CD14-positive monocyte (primary cell): ENCODE data around the gene POLR3E. TPM values are rescaled to one million over a fixed set of nuclear protein-coding genes. Genes with fewer than 3 reads are reported as not detected.

Experiments
- DNase-seq, 3 donors: peaks; one replicate each; pipeline ENCODE4 v3.0.0-alpha.2; 2011 to 2022
- H2AFZ ChIP-seq: 2 replicates; pipeline ENCODE4 v1.6.0; 2012; ENCODE audit warnings: mild to moderate bottlenecking, low read depth, low read length, inconsistent platforms; ENCODE audit not compliant: insufficient read depth, poor library complexity, severe bottlenecking
- H3K27ac ChIP-seq, 2 donors: 1 replicate in 1 of 2; 2 replicates in 1 of 2; pipeline ENCODE4 v1.5.1; 2012 to 2013; ENCODE audit warnings: low read length in 2 of 2, control low read depth in 1 of 2, inconsistent platforms in 1 of 2, low read depth in 1 of 2, mild to moderate bottlenecking in 1 of 2
- H3K27me3 ChIP-seq, 2 donors: one replicate each; pipeline versions ENCODE4 v1.6.0 to v1.6.1; 2011 to 2013; ENCODE audit warnings: low read length in 2 of 2; ENCODE audit not compliant: control insufficient read depth in 2 of 2, insufficient read depth in 2 of 2
- H3K36me3 ChIP-seq, 2 donors: replicated peaks in 1 of 2; 1 replicate in 1 of 2; 2 replicates in 1 of 2; pipeline versions ENCODE4 v1.5.1 to v1.6.1; 2012 to 2013; ENCODE audit warnings: low read length in 2 of 2, control low read depth in 1 of 2, inconsistent platforms in 1 of 2, mild to moderate bottlenecking in 1 of 2; ENCODE audit not compliant: insufficient read depth in 2 of 2, control insufficient read depth in 1 of 2
- H3K4me1 ChIP-seq, 2 donors: 1 replicate in 1 of 2; 2 replicates in 1 of 2; pipeline versions ENCODE4 v1.5.1 to v1.6.1; 2012 to 2013; ENCODE audit warnings: low read length in 2 of 2, control low read depth in 1 of 2, inconsistent platforms in 1 of 2, mild to moderate bottlenecking in 1 of 2, moderate library complexity in 1 of 2; ENCODE audit not compliant: insufficient read depth in 2 of 2, control insufficient read depth in 1 of 2
- H3K4me2 ChIP-seq: replicated peaks from 2 replicates; pipeline ENCODE3; 2012; ENCODE audit warnings: low read length, moderate library complexity, mild to moderate bottlenecking; ENCODE audit not compliant: poor library complexity, severe bottlenecking; ENCODE audit errors: extremely low read depth
- H3K4me3 ChIP-seq, 3 experiments: fragments of 200-600 bp in 1 of 3; sonication (generic) in 1 of 3; replicated peaks in 1 of 3; 1 replicate in 2 of 3; 2 replicates in 1 of 3; pipeline ENCODE4 v1.5.1; 2011 to 2013; ENCODE audit warnings: low read length in 3 of 3, mild to moderate bottlenecking in 3 of 3, control low read depth in 2 of 3, low read depth in 2 of 3, inconsistent platforms in 1 of 3, moderate library complexity in 1 of 3
- H3K79me2 ChIP-seq: 2 replicates; pipeline ENCODE4 v1.6.0; 2012; ENCODE audit warnings: mild to moderate bottlenecking, control low read depth, inconsistent platforms, low read length, moderate library complexity; ENCODE audit not compliant: insufficient read depth
- H3K9ac ChIP-seq: 2 replicates; pipeline ENCODE4 v1.6.0; 2017; ENCODE audit warnings: low read length, mild to moderate bottlenecking; ENCODE audit not compliant: insufficient read depth, poor library complexity, severe bottlenecking
- H3K9me3 ChIP-seq, 2 donors: replicated peaks in 1 of 2; 1 replicate in 1 of 2; 2 replicates in 1 of 2; pipeline versions ENCODE4 v1.5.1 to v1.6.1; 2012 to 2013; ENCODE audit warnings: low read length in 2 of 2, control low read depth in 1 of 2; ENCODE audit not compliant: control insufficient read depth in 1 of 2, insufficient read depth in 1 of 2
- H4K20me1 ChIP-seq: 2 replicates; pipeline ENCODE4 v1.6.0; 2012; ENCODE audit warnings: mild to moderate bottlenecking, low read length, control low read depth, moderate library complexity; ENCODE audit not compliant: insufficient read depth
- H3K27ac Mint-ChIP-seq, 7 donors: one replicate each; pipeline ENCODE4 v1.8.0; 2020; ENCODE audit warnings: mild to moderate bottlenecking in 7 of 7, mixed read lengths in 7 of 7, moderate library complexity in 6 of 7, inconsistent platforms in 2 of 7
- H3K27me3 Mint-ChIP-seq, 3 donors: one replicate each; pipeline ENCODE4 v1.8.0; 2021 to 2022; ENCODE audit warnings: low read depth in 3 of 3, mild to moderate bottlenecking in 3 of 3, mixed read lengths in 3 of 3, moderate library complexity in 3 of 3, inconsistent platforms in 1 of 3
- H3K36me3 Mint-ChIP-seq, 2 donors: one replicate each; pipeline ENCODE4 v1.8.0; 2020; ENCODE audit warnings: mixed read lengths in 2 of 2, inconsistent platforms in 1 of 2, mild to moderate bottlenecking in 1 of 2
- H3K4me1 Mint-ChIP-seq: one replicate; pipeline ENCODE4 v1.8.0; 2020; ENCODE audit warnings: mild to moderate bottlenecking, mixed read lengths
- H3K4me3 Mint-ChIP-seq, 2 donors: one replicate each; pipeline ENCODE4 v1.8.0; 2020; ENCODE audit warnings: mild to moderate bottlenecking in 2 of 2, mixed read lengths in 2 of 2, moderate library complexity in 1 of 2
- H3K9me3 Mint-ChIP-seq, 7 donors: one replicate each; pipeline ENCODE4 v1.8.0; 2020 to 2022; ENCODE audit warnings: mixed read lengths in 7 of 7, mild to moderate bottlenecking in 6 of 7, moderate library complexity in 6 of 7, inconsistent platforms in 2 of 7
- CTCF ChIP-seq: fragments of 200-600 bp; IDR thresholded peaks from one replicate; pipeline ENCODE4 v1.8.0; 2022; ENCODE audit warnings: antibody characterized with exemption, mild to moderate bottlenecking
- WGBS: methylation state at CpG from one replicate; pipeline ENCODE4 v1.1.5; 2013; ENCODE audit warnings: missing lambda C conversion rate; ENCODE audit not compliant: insufficient coverage; 5-methylcytosine and 5-hydroxymethylcytosine counted together
- intact Hi-C, 2 donors: fragments of 100-400 bp; cut with micrococcal nuclease; formaldehyde crosslinking; loops; one replicate each; pipeline versions ENCODE4 v1.15.0 to v1.15.1; 2023
- polyA plus RNA-seq, 3 donors: library from polyadenylated mRNA; depleted of rRNA in 1 of 3; unstranded in 2 of 3; stranded (reverse) in 1 of 3; fragments of 300-500 nt in 2 of 3; fragments of >200 nt in 1 of 3; fragmentation: Illumina TruSeq in 2 of 3; gene quantifications; 1 replicate in 2 of 3; 2 replicates in 1 of 3; pipeline ENCODE4 v1.2.3, GENCODE V29; 2012 to 2021

The POLR3E gene
- polyA plus RNA-seq, 3 donors = 4.1 to 34.6 (median 5.7) TPM

- no peak overlapping the region for H3K4me3 Mint-ChIP-seq
- peaks cover 2 to 15% (median 5%) of the 10 kb centered on the region in 7 donors for H3K9me3 Mint-ChIP-seq
Measured at GRCh38 chr16:22252317-22252716, 44.9 kb upstream of the POLR3E start.

GRCh38 chr16:22253272-22253671, 43.9 kb upstream of the POLR3E start:
- no peak for DNase-seq
- Histone ChIP-seq H3K9me3 (peaks cover 6 to 7% of the 10 kb centered on the region in 2 donors), H3K9ac (no peak overlapping the region), H3K4me2 (no peak overlapping the region), H2AFZ (no peak overlapping the region), H3K4me3 (no peak overlapping the region), H4K20me1 (no peaks in the 10 kb centered on the region), H3K79me2 (no peaks in the 10 kb centered on the region), H3K27ac (no peak overlapping the region), H3K27me3 (no peaks in the 10 kb centered on the region), H3K36me3 (peaks cover 53 to 78% of the 10 kb centered on the region in 2 donors), H3K4me1 (no peaks in the 10 kb centered on the region)
- Mint-ChIP-seq H3K4me1 (no peaks in the 10 kb centered on the region), H3K36me3 (peaks cover 62 to 76% of the 10 kb centered on the region in 2 donors), H3K9me3 (peaks cover 2 to 15% (median 5%) of the 10 kb centered on the region in 7 donors), H3K27ac (peak overlapping the region in 1 of 7 donors; percentile 8), H3K4me3 (no peak overlapping the region), H3K27me3 (no peaks in the 10 kb centered on the region)
- TF ChIP-seq CTCF = no peak
- WGBS = 100% methylated on average over 4 of the region's 5 CpGs
- intact Hi-C loops = no loop called here

More at GRCh38 chr16:22252317-22252716, 44.9 kb upstream of the POLR3E start:
- Histone ChIP-seq H4K20me1 (no peaks in the 10 kb centered on the region), H3K27me3 (no peaks in the 10 kb centered on the region), H2AFZ (no peak overlapping the region), H3K4me1 (no peaks in the 10 kb centered on the region), H3K36me3 (peaks cover 44 to 71% of the 10 kb centered on the region in 2 donors), H3K4me2 (no peak overlapping the region), H3K9me3 (peaks cover 6 to 7% of the 10 kb centered on the region in 2 donors), H3K79me2 (no peaks in the 10 kb centered on the region), H3K9ac (no peak overlapping the region), H3K4me3 (no peak overlapping the region), H3K27ac (no peak overlapping the region)
- WGBS = 79% methylated on average over 3 of the region's 5 CpGs
- no peak for DNase-seq
- H3K27me3 Mint-ChIP-seq = no peaks in the 10 kb centered on the region
- H3K4me1 Mint-ChIP-seq = no peaks in the 10 kb centered on the region
- peaks cover 59 to 74% of the 10 kb centered on the region in 2 donors for H3K36me3 Mint-ChIP-seq
- intact Hi-C loops = no loop called here
- peak overlapping the region in 1 of 7 donors; percentile 27 for H3K27ac Mint-ChIP-seq
- no peak for TF ChIP-seq CTCF
